ENCODE results near the gene CKS1B.

DNA sequence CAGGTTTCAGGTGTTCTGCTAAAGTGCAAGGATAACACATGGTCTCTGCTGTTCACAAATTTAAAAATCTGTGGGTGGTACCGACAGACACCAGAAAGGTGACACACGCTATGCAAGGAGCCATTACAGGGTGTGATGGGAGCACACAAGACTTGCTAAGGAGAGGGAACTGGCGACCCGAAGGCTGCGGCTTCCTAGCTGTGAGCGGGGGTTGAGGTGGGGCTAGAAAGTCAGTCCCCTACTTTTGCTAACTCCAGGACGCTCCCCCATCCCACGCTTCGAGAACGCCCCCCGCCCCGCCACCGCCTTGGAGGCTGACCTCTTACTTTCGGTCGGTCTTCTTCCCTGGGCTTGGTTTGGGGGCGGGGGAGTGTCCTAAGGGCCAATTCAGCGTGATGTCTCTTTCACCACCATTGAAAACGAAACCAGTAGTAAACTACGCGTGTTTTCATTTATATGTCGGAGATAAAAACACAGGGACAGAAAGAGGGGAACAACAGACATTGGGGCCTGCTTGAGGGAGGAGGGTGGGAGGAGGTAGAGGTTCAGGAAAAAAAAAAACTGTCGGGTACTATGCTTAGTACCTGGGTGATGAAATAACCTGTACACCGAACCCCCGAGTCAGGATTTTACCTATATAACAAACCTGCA is 1.1 kb downstream of the CKS1B start:
- TF ChIP-seq, protein P1, sequence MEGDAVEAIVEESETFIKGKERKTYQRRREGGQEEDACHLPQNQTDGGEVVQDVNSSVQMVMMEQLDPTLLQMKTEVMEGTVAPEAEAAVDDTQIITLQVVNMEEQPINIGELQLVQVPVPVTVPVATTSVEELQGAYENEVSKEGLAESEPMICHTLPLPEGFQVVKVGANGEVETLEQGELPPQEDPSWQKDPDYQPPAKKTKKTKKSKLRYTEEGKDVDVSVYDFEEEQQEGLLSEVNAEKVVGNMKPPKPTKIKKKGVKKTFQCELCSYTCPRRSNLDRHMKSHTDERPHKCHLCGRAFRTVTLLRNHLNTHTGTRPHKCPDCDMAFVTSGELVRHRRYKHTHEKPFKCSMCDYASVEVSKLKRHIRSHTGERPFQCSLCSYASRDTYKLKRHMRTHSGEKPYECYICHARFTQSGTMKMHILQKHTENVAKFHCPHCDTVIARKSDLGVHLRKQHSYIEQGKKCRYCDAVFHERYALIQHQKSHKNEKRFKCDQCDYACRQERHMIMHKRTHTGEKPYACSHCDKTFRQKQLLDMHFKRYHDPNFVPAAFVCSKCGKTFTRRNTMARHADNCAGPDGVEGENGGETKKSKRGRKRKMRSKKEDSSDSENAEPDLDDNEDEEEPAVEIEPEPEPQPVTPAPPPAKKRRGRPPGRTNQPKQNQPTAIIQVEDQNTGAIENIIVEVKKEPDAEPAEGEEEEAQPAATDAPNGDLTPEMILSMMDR (IDR thresholded peaks at IDR 0.05), result no peak
- peak in 1 of 4 donors; percentile 33 for TF ChIP-seq POLR2A (IDR thresholded peaks at IDR 0.05)
